Upper lobe of right lung (tissue), 1 donor: ENCODE results near the gene DNAAF2. TPM values are rescaled to one million over a fixed set of nuclear protein-coding genes. Genes with fewer than 3 reads are reported as not detected.

Experiments
- ATAC-seq: fragments of 200-7000 bp; cut with Tn5 transposase; one replicate; pipeline ENCODE4 v1.9.1; 2020; ENCODE audit warnings: mild to moderate bottlenecking, moderate library complexity
- DNase-seq: peaks from one replicate; pipeline ENCODE4 v3.0.0-alpha.2; 2020
- H3K27ac ChIP-seq: fragments of 200-600 bp; one replicate; pipeline ENCODE4 v1.8.0; 2022
- H3K27me3 ChIP-seq: fragments of 200-600 bp; one replicate; pipeline ENCODE4 v1.8.0; 2022; ENCODE audit warnings: mild to moderate bottlenecking
- H3K36me3 ChIP-seq: fragments of 200-600 bp; one replicate; pipeline ENCODE4 v1.8.0; 2022
- H3K4me1 ChIP-seq: fragments of 200-600 bp; one replicate; pipeline ENCODE4 v1.8.0; 2022
- H3K4me3 ChIP-seq: fragments of 200-600 bp; one replicate; pipeline ENCODE4 v1.8.0; 2022; ENCODE audit warnings: mild to moderate bottlenecking
- H3K9me3 ChIP-seq: fragments of 200-600 bp; one replicate; pipeline ENCODE4 v1.8.0; 2022
- intact Hi-C: fragments of 100-400 bp; cut with DNase I; formaldehyde crosslinking; loops from one replicate; pipeline ENCODE4 v1.11.0; 2022
- long read RNA-seq: library from polyadenylated mRNA; unstranded; transcript quantifications from one replicate; pipeline ENCODE4 v2.0.0, GENCODE V29; 2021
- total RNA-seq: library from RNA; stranded (reverse); fragmentation: NEBNext Ultra II Directional; extraction: Animal tissue kit (Norgen Biotek cat#: 25700); gene quantifications from one replicate; pipeline ENCODE4 v1.2.1, GENCODE V29; 2021
- TF ChIP-seq, protein P1 (sequence below): fragments of 200-600 bp; IDR thresholded peaks from one replicate; pipeline ENCODE4 v1.8.0; 2022; ENCODE audit warnings: antibody characterized with exemption
- donor health status: DM: no; HTN: yes; CAD: no; lungs with severe emphysema.

Gene DNAAF2, protein sequence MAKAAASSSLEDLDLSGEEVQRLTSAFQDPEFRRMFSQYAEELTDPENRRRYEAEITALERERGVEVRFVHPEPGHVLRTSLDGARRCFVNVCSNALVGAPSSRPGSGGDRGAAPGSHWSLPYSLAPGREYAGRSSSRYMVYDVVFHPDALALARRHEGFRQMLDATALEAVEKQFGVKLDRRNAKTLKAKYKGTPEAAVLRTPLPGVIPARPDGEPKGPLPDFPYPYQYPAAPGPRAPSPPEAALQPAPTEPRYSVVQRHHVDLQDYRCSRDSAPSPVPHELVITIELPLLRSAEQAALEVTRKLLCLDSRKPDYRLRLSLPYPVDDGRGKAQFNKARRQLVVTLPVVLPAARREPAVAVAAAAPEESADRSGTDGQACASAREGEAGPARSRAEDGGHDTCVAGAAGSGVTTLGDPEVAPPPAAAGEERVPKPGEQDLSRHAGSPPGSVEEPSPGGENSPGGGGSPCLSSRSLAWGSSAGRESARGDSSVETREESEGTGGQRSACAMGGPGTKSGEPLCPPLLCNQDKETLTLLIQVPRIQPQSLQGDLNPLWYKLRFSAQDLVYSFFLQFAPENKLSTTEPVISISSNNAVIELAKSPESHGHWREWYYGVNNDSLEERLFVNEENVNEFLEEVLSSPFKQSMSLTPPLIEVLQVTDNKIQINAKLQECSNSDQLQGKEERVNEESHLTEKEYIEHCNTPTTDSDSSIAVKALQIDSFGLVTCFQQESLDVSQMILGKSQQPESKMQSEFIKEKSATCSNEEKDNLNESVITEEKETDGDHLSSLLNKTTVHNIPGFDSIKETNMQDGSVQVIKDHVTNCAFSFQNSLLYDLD
- 5.6 TPM for total RNA-seq
- long read RNA-seq, transcript DNAAF2-201 (3 exons, 2,963 nt), result minor isoform, 9 of 25 reads
- long read RNA-seq, transcript DNAAF2-202 (2 exons, 2,819 nt), result major isoform, 12 of 25 reads
- long read RNA-seq, partial matches to known transcripts, result 0 of 25 reads
- long read RNA-seq, other reads (novel, unspliced or antisense), result 4 of 25 reads

DNA sequence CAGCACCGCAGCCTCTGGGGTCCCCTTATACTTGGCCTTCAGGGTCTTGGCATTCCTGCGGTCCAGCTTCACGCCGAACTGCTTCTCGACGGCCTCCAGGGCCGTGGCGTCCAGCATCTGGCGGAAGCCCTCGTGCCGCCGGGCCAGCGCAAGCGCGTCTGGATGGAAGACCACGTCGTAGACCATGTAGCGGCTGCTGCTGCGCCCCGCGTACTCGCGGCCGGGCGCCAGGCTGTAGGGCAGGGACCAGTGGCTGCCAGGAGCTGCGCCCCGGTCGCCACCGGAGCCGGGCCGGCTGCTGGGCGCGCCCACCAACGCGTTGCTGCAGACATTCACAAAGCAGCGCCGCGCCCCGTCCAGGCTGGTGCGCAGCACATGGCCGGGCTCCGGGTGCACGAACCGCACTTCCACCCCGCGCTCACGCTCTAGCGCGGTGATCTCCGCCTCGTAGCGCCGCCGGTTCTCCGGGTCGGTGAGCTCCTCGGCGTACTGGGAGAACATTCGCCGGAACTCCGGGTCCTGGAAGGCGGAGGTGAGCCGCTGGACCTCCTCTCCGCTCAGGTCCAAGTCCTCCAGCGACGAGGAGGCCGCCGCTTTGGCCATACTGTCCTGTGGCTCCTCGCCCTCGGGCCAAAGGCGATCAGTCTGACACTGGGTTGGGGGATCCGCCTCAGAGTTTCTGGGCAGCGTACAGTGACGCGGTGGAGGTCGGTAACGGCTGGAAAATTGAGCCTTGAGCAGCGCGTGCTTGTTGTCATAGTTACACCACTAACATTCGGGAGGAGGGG, at the start of gene DNAAF2:
Gene DNAAF2, minus strand, starts transcription at position 698 of the 788 bp plus-strand sequence. Its CDS starts 95 bp downstream, at position 603.
- intact Hi-C loops, result no loop called here
- Histone ChIP-seq H3K9me3 (no peaks in the 10 kb centered on the region), H3K4me1 (peaks cover 37% of the 10 kb centered on the region), H3K27me3 (no peaks in the 10 kb centered on the region), H3K36me3 (peaks cover 5% of the 10 kb centered on the region), H3K27ac (peak within 1 kb of the TSS; percentile 97), H3K4me3 (peak within 1 kb of the TSS; percentile 80)
- DNase-seq, result peak; percentile 79
- peak; percentile 59 for ATAC-seq
- TF ChIP-seq, protein P1, sequence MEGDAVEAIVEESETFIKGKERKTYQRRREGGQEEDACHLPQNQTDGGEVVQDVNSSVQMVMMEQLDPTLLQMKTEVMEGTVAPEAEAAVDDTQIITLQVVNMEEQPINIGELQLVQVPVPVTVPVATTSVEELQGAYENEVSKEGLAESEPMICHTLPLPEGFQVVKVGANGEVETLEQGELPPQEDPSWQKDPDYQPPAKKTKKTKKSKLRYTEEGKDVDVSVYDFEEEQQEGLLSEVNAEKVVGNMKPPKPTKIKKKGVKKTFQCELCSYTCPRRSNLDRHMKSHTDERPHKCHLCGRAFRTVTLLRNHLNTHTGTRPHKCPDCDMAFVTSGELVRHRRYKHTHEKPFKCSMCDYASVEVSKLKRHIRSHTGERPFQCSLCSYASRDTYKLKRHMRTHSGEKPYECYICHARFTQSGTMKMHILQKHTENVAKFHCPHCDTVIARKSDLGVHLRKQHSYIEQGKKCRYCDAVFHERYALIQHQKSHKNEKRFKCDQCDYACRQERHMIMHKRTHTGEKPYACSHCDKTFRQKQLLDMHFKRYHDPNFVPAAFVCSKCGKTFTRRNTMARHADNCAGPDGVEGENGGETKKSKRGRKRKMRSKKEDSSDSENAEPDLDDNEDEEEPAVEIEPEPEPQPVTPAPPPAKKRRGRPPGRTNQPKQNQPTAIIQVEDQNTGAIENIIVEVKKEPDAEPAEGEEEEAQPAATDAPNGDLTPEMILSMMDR, result no peak

DNA sequence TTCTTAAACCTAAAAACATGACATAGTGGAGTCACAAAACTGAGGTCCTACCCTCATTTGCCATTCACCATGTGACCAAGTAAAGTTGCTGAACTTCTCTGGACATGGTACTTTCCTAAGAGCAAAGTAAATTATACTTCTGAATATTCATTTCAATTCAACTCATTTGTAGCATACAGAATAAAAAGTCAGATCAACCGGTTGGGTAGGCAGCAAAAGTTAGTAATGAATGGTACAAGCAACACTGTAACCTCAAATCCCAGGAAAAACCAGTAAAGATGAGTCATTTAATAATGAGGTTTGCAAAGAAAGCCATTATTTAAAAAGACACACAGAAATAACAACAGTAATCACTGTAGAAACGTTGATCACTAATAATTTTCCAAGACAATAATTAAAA, 44.2 kb upstream of the DNAAF2 start:
- H3K9me3 ChIP-seq, result no peaks in the 10 kb centered on the region
- H3K27ac ChIP-seq, result no peak overlapping the region
- no peak overlapping the region for H3K4me3 ChIP-seq
- H3K4me1 ChIP-seq, result no peaks in the 10 kb centered on the region
- intact Hi-C loops, result no loop called here
- no peak for ATAC-seq
- TF ChIP-seq, protein P1, result no peak
- no peaks in the 10 kb centered on the region for H3K27me3 ChIP-seq
- no peak for DNase-seq
- no peaks in the 10 kb centered on the region for H3K36me3 ChIP-seq

DNA sequence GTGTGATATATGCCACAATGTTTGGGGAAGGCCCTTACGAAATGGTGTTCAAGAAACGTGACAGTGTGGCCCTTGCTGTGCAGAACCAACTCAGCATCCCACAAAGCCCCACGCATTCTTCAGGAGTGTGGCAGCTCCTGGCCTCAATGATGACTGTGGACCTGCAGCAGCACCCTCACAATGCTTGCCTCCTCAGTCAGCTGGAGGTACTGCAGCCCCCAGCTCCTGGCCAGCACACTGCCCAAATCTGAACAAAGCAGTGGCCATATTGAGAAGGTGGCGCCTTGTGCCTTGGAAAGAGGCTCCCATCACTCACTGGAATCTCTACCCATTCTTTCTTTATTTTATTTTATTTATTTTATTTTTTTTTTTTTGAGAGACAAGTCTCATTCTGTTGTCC, 42.6 kb upstream of the DNAAF2 start:
- no peak for ATAC-seq
- no peaks in the 10 kb centered on the region for H3K27me3 ChIP-seq

DNA sequence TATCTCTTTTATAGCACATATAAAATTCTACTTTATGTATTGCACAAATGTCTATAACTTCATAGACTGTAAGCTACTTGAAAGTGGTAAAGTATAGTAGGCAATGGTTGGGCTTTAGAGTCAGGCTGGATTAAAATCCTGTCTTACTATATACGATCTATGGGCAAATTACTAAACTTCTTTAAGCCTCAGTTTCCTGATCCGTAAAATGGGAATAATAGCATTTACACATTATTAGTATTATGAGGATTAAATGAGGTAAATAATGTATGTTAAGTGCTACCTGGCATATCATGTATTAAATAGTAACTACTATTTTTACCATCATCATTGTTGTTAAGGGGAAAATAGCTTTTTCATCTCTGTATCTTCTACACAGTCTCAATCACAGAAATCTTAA, 38.5 kb upstream of the DNAAF2 start:
- H3K36me3 ChIP-seq, result no peaks in the 10 kb centered on the region
- H3K4me1 ChIP-seq, result no peaks in the 10 kb centered on the region
- intact Hi-C loops, result no loop called here
- ATAC-seq (no peak), DNase-seq (no peak)
- no peak overlapping the region for H3K4me3 ChIP-seq
- TF ChIP-seq, protein P1, result no peak
- no peaks in the 10 kb centered on the region for H3K27me3 ChIP-seq
- no peaks in the 10 kb centered on the region for H3K9me3 ChIP-seq
- no peak overlapping the region for H3K27ac ChIP-seq

More for the DNA sequence above, 42.6 kb upstream of the DNAAF2 start:
- intact Hi-C loops, result no loop called here
- no peak overlapping the region for H3K4me3 ChIP-seq
- no peaks in the 10 kb centered on the region for H3K4me1 ChIP-seq
- no peak overlapping the region for H3K27ac ChIP-seq
- DNase-seq, result no peak
- no peaks in the 10 kb centered on the region for H3K9me3 ChIP-seq
- H3K36me3 ChIP-seq, result no peaks in the 10 kb centered on the region
- TF ChIP-seq, protein P1, result no peak

DNA sequence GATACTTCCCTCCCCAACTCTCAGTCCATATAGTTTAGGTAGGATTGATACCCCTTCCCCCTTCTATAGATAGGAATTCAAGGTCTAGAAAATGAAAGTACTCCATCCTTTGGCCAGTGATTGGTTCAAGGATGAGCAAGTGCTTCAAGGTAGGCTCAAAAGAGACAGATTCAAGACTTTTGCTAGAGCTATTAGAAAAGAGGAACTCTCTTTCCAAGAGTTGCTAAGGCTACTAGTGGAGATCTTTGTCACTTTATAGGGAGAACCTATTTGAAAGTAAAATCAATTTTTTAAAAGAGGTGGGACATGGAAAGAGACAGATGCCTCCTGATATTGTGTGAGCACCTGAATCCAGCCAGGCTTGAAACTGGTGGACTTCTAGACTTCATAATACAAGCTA, 35.4 kb upstream of the DNAAF2 start:
- TF ChIP-seq, protein P1, result no peak
- Histone ChIP-seq H3K4me1 (no peaks in the 10 kb centered on the region), H3K9me3 (no peaks in the 10 kb centered on the region), H3K27me3 (no peaks in the 10 kb centered on the region), H3K27ac (no peak overlapping the region), H3K4me3 (no peak overlapping the region), H3K36me3 (no peaks in the 10 kb centered on the region)
- DNase-seq, result no peak
- ATAC-seq, result no peak
- intact Hi-C loops, result no loop called here
